ENCODE data around the gene RBM25. TPM values are rescaled to one million over a fixed set of nuclear protein-coding genes. Genes with fewer than 3 reads are reported as not detected.
"Not testable (repeated sequence)": the region's sequence is repeated elsewhere in the genome, so short reads cannot be mapped to it uniquely, and the experiment has no call there.

RBM25 gene
- total RNA-seq, result 100 to 1,000 TPM; 111 to 116 TPM

DNA sequence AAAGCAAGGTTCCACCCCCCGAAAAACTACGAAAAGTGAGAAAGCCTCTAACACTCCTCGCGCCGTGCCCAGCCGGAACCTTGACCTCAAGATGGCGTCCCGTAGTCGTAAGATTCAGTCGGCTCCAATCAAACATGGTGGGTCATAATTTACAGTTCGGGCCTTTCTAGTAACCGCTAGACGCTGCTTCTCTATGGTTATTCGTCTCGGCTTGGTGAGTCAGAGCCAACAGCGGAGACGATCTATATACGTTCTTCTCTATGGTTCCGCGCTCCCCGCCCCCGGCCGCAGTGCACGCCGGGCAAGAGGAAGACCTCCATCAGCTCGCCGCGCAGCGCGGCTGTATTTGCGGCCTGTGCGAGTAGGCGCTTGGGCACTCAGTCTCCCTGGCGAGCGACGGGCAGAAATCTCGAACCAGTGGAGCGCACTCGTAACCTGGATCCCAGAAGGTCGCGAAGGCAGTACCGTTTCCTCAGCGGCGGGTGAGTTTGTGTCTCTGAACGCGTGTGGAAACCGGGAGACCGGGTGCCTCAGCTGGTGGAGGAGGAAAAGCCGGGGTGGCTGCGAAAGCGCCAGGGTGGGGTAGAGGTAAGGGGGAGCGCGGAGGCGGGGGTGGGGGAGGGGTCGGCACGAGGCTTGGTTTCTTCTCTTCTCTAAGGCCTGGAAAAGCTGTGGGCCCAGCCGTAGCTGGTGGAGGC is at the start of gene RBM25:
TSS of gene RBM25 (plus strand) at position 311 of the 698 bp plus-strand sequence. CDS start 13,108 bp downstream, outside the sequence.
- H3K36me3 Mint-ChIP-seq, result peaks cover 11% of the 10 kb centered on the region
- ATAC-seq (ENCODE audit: low read depth), result peak; percentile 93
- H3K27me3 Mint-ChIP-seq, result no peaks in the 10 kb centered on the region
- H3K27ac Mint-ChIP-seq, result no peak within 1 kb of the TSS
- no peaks in the 10 kb centered on the region for H3K9me3 Mint-ChIP-seq
- peaks cover 22% of the 10 kb centered on the region for H3K4me1 Mint-ChIP-seq
- peak; percentile 94 for DNase-seq
- POLR2A ChIA-PET, result interaction anchor here (0.5 to 2.8 kb wide), 16 partner anchors 9 to 1000 kb away, joined by 3 to 46 read pairs (median 3); partner anchors contain the start of genes ACOT2, PSEN1, RIOX1 and ZFYVE1
- H3K4me3 Mint-ChIP-seq, result no peak within 1 kb of the TSS

DNA sequence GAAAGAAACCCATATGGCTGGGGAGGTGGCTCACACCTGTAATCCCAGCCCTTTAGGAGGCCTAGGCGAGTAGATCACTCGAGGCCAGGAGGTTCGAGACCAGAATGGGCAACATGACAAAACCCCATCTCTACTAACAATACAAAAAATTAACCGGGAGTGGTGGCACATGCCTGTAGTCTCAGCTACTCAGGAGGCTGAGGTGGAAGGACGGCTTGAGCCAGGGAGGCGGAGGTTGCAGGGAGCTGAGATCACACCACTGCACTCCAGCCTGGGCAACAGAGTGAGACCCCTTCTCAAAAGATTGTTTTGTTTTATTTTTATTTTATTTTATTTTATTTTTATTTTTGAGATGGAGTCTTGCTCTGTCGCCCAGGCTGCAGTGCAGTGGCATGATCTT is 47.1 kb upstream of the RBM25 start:
- ATAC-seq (ENCODE audit: low read depth); H3K9me3 Mint-ChIP-seq; H3K27me3 Mint-ChIP-seq; DNase-seq; H3K27ac Mint-ChIP-seq; H3K4me3 Mint-ChIP-seq; POLR2A ChIA-PET: not testable (repeated sequence)
- Mint-ChIP-seq H3K36me3 (peaks cover 36% of the 10 kb centered on the region), H3K4me1 (peaks cover 12% of the 10 kb centered on the region)

DNA sequence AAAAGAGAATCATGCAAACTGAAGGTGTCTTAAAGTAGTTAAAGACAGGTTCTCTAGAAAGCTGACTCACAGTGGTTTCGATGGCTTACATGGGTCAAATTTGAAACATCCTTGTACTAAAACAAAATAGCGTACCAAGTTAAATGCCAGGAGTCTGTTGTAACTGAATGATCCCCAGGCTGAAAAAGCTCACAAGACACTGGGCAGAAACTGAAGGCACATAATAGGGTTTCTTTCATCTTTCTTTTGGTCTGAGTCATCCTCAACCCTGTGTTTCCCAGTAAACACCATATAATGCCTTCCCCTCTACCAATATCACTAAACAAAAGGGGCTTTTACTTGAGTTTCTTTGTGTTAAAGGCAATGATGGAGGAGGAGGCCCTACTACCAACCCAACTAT is 44.2 kb upstream of the RBM25 start:
- Mint-ChIP-seq H3K4me3 (no peak overlapping the region), H3K36me3 (peaks cover 47% of the 10 kb centered on the region), H3K27me3 (no peaks in the 10 kb centered on the region), H3K9me3 (no peaks in the 10 kb centered on the region), H3K4me1 (peaks cover 14% of the 10 kb centered on the region), H3K27ac (no peak overlapping the region)
- ATAC-seq (ENCODE audit: low read depth) (peak; percentile 36), DNase-seq (no peak)
- POLR2A ChIA-PET, result no interaction called here

DNA sequence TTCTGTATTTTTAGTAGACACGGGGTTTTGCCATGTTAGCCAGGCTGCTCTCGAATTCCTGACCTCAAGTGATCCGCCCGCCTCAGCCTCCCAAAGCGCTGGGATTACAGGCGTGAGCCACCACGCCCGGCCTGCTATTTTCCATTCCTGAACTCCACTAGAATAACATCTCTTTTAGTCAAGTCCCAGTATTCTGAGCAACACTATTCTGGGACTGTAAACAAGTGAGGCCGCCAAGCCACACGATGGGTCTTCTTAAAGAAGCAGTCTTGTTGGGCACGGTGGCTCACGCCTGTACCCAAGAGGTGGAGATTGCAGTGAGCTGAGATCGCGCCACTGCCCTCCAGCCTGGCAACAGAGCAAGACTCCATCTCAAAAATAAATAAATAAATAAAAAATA is 42.8 kb upstream of the RBM25 start:
- H3K27ac Mint-ChIP-seq; H3K4me3 Mint-ChIP-seq; DNase-seq; H3K9me3 Mint-ChIP-seq; POLR2A ChIA-PET; H3K27me3 Mint-ChIP-seq; ATAC-seq (ENCODE audit: low read depth): not testable (repeated sequence)
- Mint-ChIP-seq H3K36me3 (peaks cover 50% of the 10 kb centered on the region), H3K4me1 (peaks cover 14% of the 10 kb centered on the region)

DNA sequence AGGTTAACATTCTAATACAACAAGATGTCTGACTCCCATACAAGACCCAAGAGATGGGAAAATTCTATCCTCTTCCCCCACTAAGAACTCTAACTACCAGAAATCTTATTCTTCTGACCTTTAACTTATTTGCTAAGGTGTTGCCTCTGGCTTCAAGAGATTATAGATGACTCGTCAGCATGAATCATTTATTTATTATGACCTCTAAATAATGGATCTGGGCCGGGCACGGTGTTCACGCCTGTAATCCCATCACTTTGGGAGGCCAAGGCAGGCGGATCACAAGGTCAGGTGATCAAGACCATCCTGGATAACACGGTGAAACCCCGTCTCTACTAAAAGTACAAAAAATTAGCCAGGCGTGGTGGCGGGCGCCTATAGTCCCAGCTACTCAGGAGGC is 42.3 kb upstream of the RBM25 start:
- POLR2A ChIA-PET, result interaction anchor here (0.5 kb wide), 1 partner anchor 10 kb away, joined by 4 read pairs; no protein-coding TSS in a partner anchor
- ATAC-seq (ENCODE audit: low read depth); H3K9me3 Mint-ChIP-seq; H3K4me3 Mint-ChIP-seq; DNase-seq; H3K27me3 Mint-ChIP-seq; H3K27ac Mint-ChIP-seq: not testable (repeated sequence)
- Mint-ChIP-seq H3K4me1 (peaks cover 14% of the 10 kb centered on the region), H3K36me3 (peaks cover 50% of the 10 kb centered on the region)

DNA sequence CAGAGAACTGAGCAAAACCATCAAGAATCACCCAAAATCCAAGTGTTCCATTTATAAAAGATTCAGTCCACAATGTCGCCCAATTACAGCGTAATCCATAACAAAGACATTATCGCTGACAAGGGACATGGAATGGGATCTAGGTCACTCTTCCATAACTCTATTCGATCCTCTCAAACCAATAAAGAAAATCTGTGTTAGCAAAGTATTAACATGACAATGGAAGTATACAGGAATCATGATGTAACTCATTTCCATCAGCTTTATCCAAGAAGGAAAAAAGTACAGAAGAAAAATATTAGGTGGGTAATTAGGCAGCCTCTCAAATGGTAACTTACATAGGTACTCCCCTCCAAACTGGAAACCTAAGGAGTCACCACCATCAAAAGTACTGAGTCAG is 36.3 kb upstream of the RBM25 start:
- Mint-ChIP-seq H3K27me3 (no peaks in the 10 kb centered on the region), H3K27ac (no peak overlapping the region), H3K4me3 (no peak overlapping the region), H3K36me3 (peaks cover 49% of the 10 kb centered on the region), H3K9me3 (no peaks in the 10 kb centered on the region), H3K4me1 (peaks cover 31% of the 10 kb centered on the region)
- no peak for ATAC-seq (ENCODE audit: low read depth)
- POLR2A ChIA-PET, result no interaction called here
- DNase-seq, result no peak

DNA sequence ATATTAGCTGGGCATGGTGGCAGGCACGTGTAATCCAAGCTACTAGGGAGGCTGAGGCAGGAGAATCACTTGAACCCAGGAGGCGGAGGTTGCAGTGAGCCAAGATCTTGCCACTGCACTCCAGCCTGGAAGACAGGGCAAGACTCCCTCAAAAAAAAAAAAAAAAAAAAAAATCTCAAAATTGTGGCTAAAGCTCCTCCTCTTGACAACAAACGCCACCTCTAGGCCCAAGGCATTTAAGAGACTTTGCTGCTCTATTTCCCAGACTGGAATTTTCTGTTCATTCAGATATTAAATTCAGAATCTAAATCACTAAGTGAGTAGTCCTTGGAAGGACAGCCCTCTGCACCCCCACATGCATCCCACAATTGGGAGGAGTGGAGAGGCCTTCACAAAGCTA is 32.8 kb upstream of the RBM25 start:
- DNase-seq, result no peak
- no peak for ATAC-seq (ENCODE audit: low read depth)
- no peak overlapping the region for H3K27ac Mint-ChIP-seq
- no peaks in the 10 kb centered on the region for H3K27me3 Mint-ChIP-seq
- peak overlapping the region; percentile 98 for H3K4me3 Mint-ChIP-seq
- H3K9me3 Mint-ChIP-seq, result no peaks in the 10 kb centered on the region
- H3K4me1 Mint-ChIP-seq, result peaks cover 35% of the 10 kb centered on the region
- POLR2A ChIA-PET, result interaction anchor here (3.5 kb wide), 1 partner anchor 33 kb away, joined by 46 read pairs; the partner anchor contains the start of gene RBM25
- peaks cover 26% of the 10 kb centered on the region for H3K36me3 Mint-ChIP-seq

DNA sequence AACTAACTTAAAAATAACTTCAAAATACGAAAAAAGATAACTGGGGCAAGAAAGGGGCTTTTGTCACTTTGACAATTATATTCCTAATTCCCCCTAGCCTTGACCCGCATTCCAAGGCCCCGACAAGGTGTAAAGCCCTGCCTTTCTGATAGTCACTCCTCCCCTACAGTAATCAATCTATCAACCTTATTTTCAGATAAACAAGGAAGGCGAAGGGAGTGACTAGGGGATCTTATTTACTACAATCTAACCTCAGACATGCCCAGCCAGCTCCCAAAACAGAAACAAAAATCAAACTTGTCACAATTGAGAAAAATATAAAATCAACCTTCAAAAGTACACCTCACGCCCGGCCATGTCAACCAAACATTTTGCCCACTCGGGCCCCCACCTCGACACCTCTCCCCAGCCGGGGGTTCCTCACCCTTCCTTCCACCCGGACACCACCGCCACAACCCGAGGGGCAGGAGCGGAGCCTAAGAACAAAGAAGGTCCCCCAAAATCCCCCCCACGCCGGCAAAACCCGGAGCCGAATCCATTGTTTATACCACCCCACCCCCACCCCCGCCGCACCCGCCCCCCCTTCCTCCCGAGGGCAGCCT is 32.0 kb upstream of the RBM25 start:
- peaks cover 26% of the 10 kb centered on the region for H3K36me3 Mint-ChIP-seq
- H3K27ac Mint-ChIP-seq, result peak overlapping the region; percentile 72
- POLR2A ChIA-PET, result interaction anchor here (0.7 to 3.5 kb wide), 5 partner anchors 32 to 1058 kb away, joined by 3 to 46 read pairs (median 3); partner anchors contain the start of genes ALDH6A1, LIN52, NUMB and PSEN1
- ATAC-seq (ENCODE audit: low read depth), result no peak
- H3K4me3 Mint-ChIP-seq, result peak overlapping the region; percentile 98
- no peaks in the 10 kb centered on the region for H3K9me3 Mint-ChIP-seq
- no peaks in the 10 kb centered on the region for H3K27me3 Mint-ChIP-seq
- DNase-seq, result no peak
- H3K4me1 Mint-ChIP-seq, result peaks cover 35% of the 10 kb centered on the region

DNA sequence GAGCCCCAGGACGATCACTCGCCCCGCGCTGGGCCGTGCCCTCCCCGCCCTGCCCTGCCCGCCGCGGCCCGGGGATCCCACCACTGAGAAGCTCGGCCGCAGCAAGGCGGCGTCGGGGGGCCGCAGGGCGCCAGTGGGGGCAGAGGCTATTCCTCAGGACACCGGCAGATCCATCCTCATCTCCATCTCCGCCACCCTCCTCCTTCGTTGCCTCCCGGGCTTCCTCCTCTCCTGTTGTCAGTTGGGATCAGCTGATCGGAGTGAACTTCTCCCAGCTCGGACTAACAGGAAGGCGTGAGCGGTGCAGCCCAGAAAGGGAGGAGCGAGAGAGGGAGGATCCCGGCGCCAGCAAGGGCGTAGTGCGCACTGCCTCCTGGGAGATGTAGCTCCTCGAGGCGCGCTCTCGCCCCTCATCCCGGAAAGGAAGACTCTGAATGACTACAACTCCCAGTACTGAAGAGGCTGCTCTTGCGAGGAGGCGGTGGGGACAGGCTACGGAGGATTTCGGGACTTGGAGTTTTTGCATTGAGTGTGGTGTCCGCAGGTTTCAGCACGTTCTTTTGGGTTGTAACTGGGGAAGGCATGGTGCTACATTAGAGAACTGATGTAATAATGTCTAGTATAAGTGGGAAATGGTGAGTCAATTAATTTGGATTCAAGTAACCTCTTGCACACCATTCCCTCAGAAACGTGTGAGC is 31.3 kb upstream of the RBM25 start, which contains the start of gene ZFYVE1:
TSS of gene ZFYVE1 (minus strand) at position 262 of the 698 bp plus-strand sequence. CDS start 2,598 bp downstream, outside the sequence.
- H3K27me3 Mint-ChIP-seq, result no peaks in the 10 kb centered on the region
- no peaks in the 10 kb centered on the region for H3K9me3 Mint-ChIP-seq
- peaks cover 19% of the 10 kb centered on the region for H3K36me3 Mint-ChIP-seq
- peaks cover 31% of the 10 kb centered on the region for H3K4me1 Mint-ChIP-seq
- peak; percentile 100 for ATAC-seq (ENCODE audit: low read depth)
- H3K4me3 Mint-ChIP-seq, result peak within 1 kb of the TSS; percentile 98
- DNase-seq, result peak; percentile 84
- POLR2A ChIA-PET, result interaction anchor here (1.2 to 3.5 kb wide), 4 partner anchors 31 to 1058 kb away, joined by 3 to 46 read pairs (median 5); partner anchors contain the start of genes ALDH6A1, LIN52, NUMB and PSEN1
- peak within 1 kb of the TSS; percentile 90 for H3K27ac Mint-ChIP-seq

DNA sequence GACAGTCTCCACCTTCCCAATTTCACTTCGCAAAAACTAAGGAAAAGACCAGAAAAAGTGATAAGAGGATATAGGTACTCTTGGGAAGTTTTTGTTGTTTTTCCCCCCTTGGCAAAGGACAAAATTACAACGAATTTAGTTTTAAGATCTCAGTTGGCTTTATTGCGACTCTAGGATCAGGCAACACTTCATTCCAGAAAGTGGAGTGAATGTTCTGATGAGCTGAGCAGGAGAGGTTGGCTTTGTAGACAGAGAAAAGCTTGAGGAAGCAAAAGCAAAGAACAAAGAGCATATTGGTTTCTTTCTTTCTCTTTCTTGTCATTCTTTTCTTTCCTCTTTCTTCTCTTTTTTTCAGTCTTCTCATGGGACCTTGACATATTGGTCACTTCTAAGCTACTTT is 30.8 kb upstream of the RBM25 start:
- H3K27me3 Mint-ChIP-seq, result no peaks in the 10 kb centered on the region
- POLR2A ChIA-PET, result interaction anchor here (1.6 to 3.5 kb wide), 3 partner anchors 31 to 431 kb away, joined by 3 to 46 read pairs (median 7); partner anchors contain the start of genes NUMB, PSEN1 and RBM25
- peaks cover 26% of the 10 kb centered on the region for H3K4me1 Mint-ChIP-seq
- peaks cover 15% of the 10 kb centered on the region for H3K36me3 Mint-ChIP-seq
- DNase-seq, result no peak
- peak overlapping the region; percentile 97 for H3K4me3 Mint-ChIP-seq
- peak overlapping the region; percentile 66 for H3K27ac Mint-ChIP-seq
- no peak for ATAC-seq (ENCODE audit: low read depth)
- no peaks in the 10 kb centered on the region for H3K9me3 Mint-ChIP-seq

DNA sequence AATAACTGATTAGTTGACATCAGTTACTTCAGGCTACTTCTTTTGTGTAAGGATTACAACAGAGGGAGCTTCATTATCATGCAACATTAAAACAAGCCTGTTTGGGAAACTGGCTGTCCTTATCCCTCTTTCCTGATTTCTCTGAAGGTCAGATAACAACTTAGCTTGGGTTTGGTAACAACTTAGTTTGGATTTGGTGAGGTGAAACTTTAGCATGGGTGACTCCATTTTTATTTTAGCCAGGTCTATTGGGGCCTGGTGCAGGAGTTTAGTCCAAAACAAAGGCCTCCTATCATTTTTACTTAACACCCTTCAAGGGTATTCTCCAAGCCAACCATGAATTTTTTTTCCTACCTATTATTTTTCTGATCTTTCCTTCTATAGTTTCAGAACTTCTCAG is 30.4 kb upstream of the RBM25 start:
- peaks cover 23% of the 10 kb centered on the region for H3K4me1 Mint-ChIP-seq
- H3K4me3 Mint-ChIP-seq, result peak overlapping the region; percentile 97
- H3K36me3 Mint-ChIP-seq, result peaks cover 12% of the 10 kb centered on the region
- no peak overlapping the region for H3K27ac Mint-ChIP-seq
- DNase-seq (no peak), ATAC-seq (ENCODE audit: low read depth) (no peak)
- H3K9me3 Mint-ChIP-seq, result no peaks in the 10 kb centered on the region
- H3K27me3 Mint-ChIP-seq, result no peaks in the 10 kb centered on the region
- POLR2A ChIA-PET, result interaction anchor here (1.8 to 3.5 kb wide), 2 partner anchors 30 to 108 kb away, joined by 7 to 46 read pairs; partner anchors contain the start of genes PSEN1 and RBM25

DNA sequence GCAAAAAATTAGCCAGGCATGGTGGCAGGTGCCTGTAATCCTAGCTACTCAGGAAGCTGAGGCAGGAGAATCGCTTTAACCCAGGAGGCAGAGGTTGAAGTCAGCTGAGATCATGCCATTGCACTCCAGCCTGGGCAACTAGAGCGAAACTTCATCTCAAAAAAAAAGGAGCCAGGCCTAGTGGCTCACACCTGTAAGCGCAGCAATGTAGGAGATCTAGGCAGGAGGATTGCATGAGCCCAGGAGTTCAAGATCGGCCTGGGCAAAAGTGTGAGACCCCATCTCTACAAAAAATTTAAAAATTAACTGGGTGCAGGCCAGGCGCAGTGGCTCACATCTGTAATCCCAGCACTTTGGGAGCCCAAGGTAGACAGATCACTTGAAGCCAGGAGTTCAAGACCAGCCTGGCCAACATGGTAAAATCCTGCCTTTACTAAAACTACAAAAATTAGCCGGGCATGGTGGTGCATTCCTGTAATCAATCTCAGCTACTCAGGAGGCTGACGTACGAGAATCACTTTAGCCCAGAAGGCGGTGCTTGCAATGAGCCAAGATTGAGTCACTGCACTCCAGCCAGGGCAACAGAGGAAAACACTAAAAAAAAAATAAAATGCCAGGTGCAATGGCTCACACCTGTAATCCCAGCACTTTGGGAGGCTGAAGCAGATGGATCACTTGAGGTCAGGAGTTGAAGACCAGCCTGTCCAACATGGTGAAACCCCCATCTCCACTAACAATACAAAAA is 21.5 kb upstream of the RBM25 start:
- H3K9me3 Mint-ChIP-seq; POLR2A ChIA-PET; H3K27ac Mint-ChIP-seq; H3K36me3 Mint-ChIP-seq; H3K4me1 Mint-ChIP-seq; ATAC-seq (ENCODE audit: low read depth); DNase-seq; H3K4me3 Mint-ChIP-seq; H3K27me3 Mint-ChIP-seq: not testable (repeated sequence)
